Measurements from ENCODE around the gene PCF11. TPM values are rescaled to one million over a fixed set of nuclear protein-coding genes. Genes with fewer than 3 reads are reported as not detected.

Gene PCF11
- total and polyA plus RNA-seq, 2 of the 13 experiments (the other 11 are each of a cell fraction or from before 2014, with no cell fraction given), result 40.3 to 47.7 TPM

GRCh38 chr11:83156144-83156995 is 561 bp upstream of the PCF11 start:
- 3% methylated on average over 18 of the region's 35 CpGs for WGBS (ENCODE audit: low lambda C conversion rate)
- intact Hi-C loops (cut with micrococcal nuclease; ENCODE audit: unreplicated experiment), result loop anchor here (1.0 to 5.0 kb wide), 4 partner anchors 64 to 256 kb away; partner anchors contain the start of genes PRCP and RAB30
- TSS peak; percentile 76 for BruUV-seq (replicated peaks)
- POLR2A ChIA-PET, result interaction anchor here (0.5 to 2.7 kb wide), 33 partner anchors 9 to 271 kb away, joined by 3 to 67 read pairs (median 6); partner anchors contain the start of genes ANKRD42, CCDC90B, DDIAS and PRCP
- Histone ChIP-seq H2AFZ (ENCODE audit: low read length) (peak overlapping the region; percentile 67), H3K27me3 (ENCODE audit: control insufficient read depth in 1 of 2, insufficient read depth in 2 of 2, low read length in 2 of 2) (no peaks in the 10 kb centered on the region; a peak in 2 of 5 replicates), H3K36me3 (replicated peaks in 1 of 2; ENCODE audit: control insufficient read depth in 1 of 2, insufficient read depth in 2 of 2, low read length in 2 of 2) (no peaks in the 10 kb centered on the region; a peak in 2 of 5 replicates), H3K9me3 (ENCODE audit: low read length) (no peaks in the 10 kb centered on the region), H3K4me2 (ENCODE audit: low read depth, low read length) (peak overlapping the region; percentile 76), H3K27ac (ENCODE audit: extremely low read length, insufficient read depth, low read length) (peak overlapping the region; percentile 73), H3K4me3 (replicated peaks in 1 of 3; ENCODE audit: insufficient read depth in 1 of 3, low read depth in 2 of 3, low read length in 3 of 3) (peak overlapping the region; percentile 62 to 75 (median 66)), H3K4me1 (ENCODE audit: insufficient read depth, low read length) (peaks cover 29% of the 10 kb centered on the region), H4K20me1 (ENCODE audit: insufficient read depth, low read length) (peaks cover 33% of the 10 kb centered on the region), H3K79me2 (ENCODE audit: insufficient read depth, low read length) (peaks cover 44% of the 10 kb centered on the region), H3K9ac (ENCODE audit: insufficient read depth, low read depth, low read length) (peak overlapping the region; percentile 62)
- FAIRE-seq, result peak; percentile 75
- CTCF ChIA-PET (ENCODE audit: low intra/inter-chr PET ratio, low total read pairs), result no interaction called here
- peak; percentile 96 for ATAC-seq
- DNase-seq (ENCODE audit: low spot score), result peak; percentile 100
- in situ Hi-C loops (cut with HindIII; ENCODE audit: extremely low pct_ligation_motif_present, low pct_unique_long_range_greater_than_20kb), result loop anchor here (5.0 kb wide), 1 partner anchor 69 kb away; no protein-coding TSS in a partner anchor
- TF ChIP-seq MED13 (CRISPR knock-in tag; IDR thresholded peaks at IDR 0.05) (no peak), HMGXB3 (CRISPR knock-in tag; IDR thresholded peaks at IDR 0.05; ENCODE audit: borderline replicate concordance) (peak; percentile 99), SP140L (CRISPR knock-in tag; IDR thresholded peaks at IDR 0.05; ENCODE audit: borderline replicate concordance) (no peak), ZNF614 (CRISPR knock-in tag; IDR thresholded peaks at IDR 0.05; ENCODE audit: borderline replicate concordance) (no peak), REST (IDR thresholded peaks at IDR 0.05; ENCODE audit: borderline replicate concordance in 1 of 2, low read depth in 1 of 2, low read length in 2 of 2) (peak in 1 of 2 experiments; percentile 18; a peak in 1 of 4 replicates), ELF4 (CRISPR knock-in tag; IDR thresholded peaks at IDR 0.05; ENCODE audit: borderline replicate concordance) (peak; percentile 27; the same call in 1 of the 2 replicates), GATAD1 (CRISPR knock-in tag; IDR thresholded peaks at IDR 0.05) (peak; percentile 13; the same call in 1 of the 2 replicates), PITX1 (CRISPR knock-in tag; IDR thresholded peaks at IDR 0.05) (peak; percentile 45; the same call in 1 of the 2 replicates), RBM39 (IDR thresholded peaks at IDR 0.05; ENCODE audit: low read depth, low read length, poor library complexity, severe bottlenecking) (no peak), FIP1L1 (IDR thresholded peaks at IDR 0.05; ENCODE audit: borderline replicate concordance, insufficient read depth, low read depth, low read length) (no peak), ATF7 (IDR thresholded peaks at IDR 0.05) (peak; percentile 3; the same call in 1 of the 2 replicates), ATF7 (CRISPR knock-in tag; IDR thresholded peaks at IDR 0.05) (no peak), RFX3 (CRISPR knock-in tag; IDR thresholded peaks at IDR 0.05) (peak; percentile 82), SIX1 (CRISPR knock-in tag; IDR thresholded peaks at IDR 0.05; ENCODE audit: borderline replicate concordance) (no peak)
